BLaER1 treated with 17β-estradiol and CSF1 and Interleukin-3, amounts not matched to agents 10 nM and 100 nM (cell line): ENCODE results near the gene ANXA6.

Experiments
- H3K27ac ChIP-seq, 11 experiments: shearing (Covaris generic); formaldehyde crosslinking; 2 replicates each; pipeline ENCODE4 v1.8.1; 2022
- H3K27me3 ChIP-seq, 11 experiments: shearing (Covaris generic); formaldehyde crosslinking; 2 replicates each; pipeline ENCODE4 v1.8.1; 2022
- H3K36me3 ChIP-seq, 11 experiments: shearing (Covaris generic); formaldehyde crosslinking; 2 replicates each; pipeline ENCODE4 v1.8.1; 2022
- H3K4me1 ChIP-seq, 10 experiments: shearing (Covaris generic); formaldehyde crosslinking; 2 replicates each; pipeline ENCODE4 v1.8.1; 2022
- H3K4me2 ChIP-seq, 11 experiments: shearing (Covaris generic); formaldehyde crosslinking; 2 replicates each; pipeline ENCODE4 v1.8.1; 2022
- H3K4me3 ChIP-seq, 10 experiments: shearing (Covaris generic); formaldehyde crosslinking; 2 replicates each; pipeline ENCODE4 v1.8.1; 2022
- H3K9ac ChIP-seq, 11 experiments: shearing (Covaris generic); formaldehyde crosslinking; 2 replicates each; pipeline ENCODE4 v1.8.1; 2022
- H3K9me3 ChIP-seq, 11 experiments: shearing (Covaris generic); formaldehyde crosslinking; replicated peaks in 1 of 11; 2 replicates each; pipeline ENCODE4 v1.8.1; 2022
- H4K20me1 ChIP-seq, 11 experiments: shearing (Covaris generic); formaldehyde crosslinking; 2 replicates each; pipeline ENCODE4 v1.8.1; 2022
- Cebpa-rat ChIP-seq, 11 experiments: shearing (Covaris generic); IDR thresholded peaks; 2 replicates each; pipeline ENCODE4 v1.8.1; 2022

The ANXA6 gene

DNA sequence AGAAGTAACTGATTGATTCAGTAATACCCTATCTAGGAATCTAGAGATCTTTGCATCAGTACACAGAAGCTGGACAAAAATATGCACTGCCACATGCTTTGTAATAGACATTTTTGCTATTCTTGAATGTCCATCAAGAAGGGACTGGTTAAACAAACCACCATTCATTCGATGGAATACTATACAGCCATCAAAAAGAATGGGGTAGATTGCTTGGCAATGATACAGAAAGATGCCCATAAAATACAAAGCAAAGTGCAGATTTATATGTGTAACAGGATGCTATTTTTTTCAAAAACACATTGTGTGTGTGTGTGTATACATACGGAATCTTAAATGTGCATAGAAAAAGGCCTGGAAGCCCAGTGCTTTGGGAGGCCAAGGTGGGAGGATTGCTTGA lies 84.3 kb downstream of the ANXA6 start:
- no peak overlapping the region for H3K4me3 ChIP-seq
- no peak overlapping the region for H3K27ac ChIP-seq
- H3K4me2 ChIP-seq, result peak overlapping the region in 2 of 11 experiments; percentile 88 to 89; a peak in 2 of 22 replicates
- no peak overlapping the region for H3K9ac ChIP-seq
- H3K4me1 ChIP-seq, result peaks cover 44 to 86% (median 66%) of the 10 kb centered on the region in 10 experiments
- H3K27me3 ChIP-seq, result no peaks in the 10 kb centered on the region
- H4K20me1 ChIP-seq, result peaks cover 79 to 100% (median 99%) of the 10 kb centered on the region in 11 experiments
- TF ChIP-seq Cebpa-rat (IDR thresholded peaks at IDR 0.05), result no peak
- peaks cover 44 to 97% (median 82%) of the 10 kb centered on the region in 11 experiments; a peak in 21 of 22 replicates for H3K36me3 ChIP-seq
- peaks cover 0 to 12% (median 0%) of the 10 kb centered on the region in 11 experiments; a peak in 6 of 22 replicates for H3K9me3 ChIP-seq

DNA sequence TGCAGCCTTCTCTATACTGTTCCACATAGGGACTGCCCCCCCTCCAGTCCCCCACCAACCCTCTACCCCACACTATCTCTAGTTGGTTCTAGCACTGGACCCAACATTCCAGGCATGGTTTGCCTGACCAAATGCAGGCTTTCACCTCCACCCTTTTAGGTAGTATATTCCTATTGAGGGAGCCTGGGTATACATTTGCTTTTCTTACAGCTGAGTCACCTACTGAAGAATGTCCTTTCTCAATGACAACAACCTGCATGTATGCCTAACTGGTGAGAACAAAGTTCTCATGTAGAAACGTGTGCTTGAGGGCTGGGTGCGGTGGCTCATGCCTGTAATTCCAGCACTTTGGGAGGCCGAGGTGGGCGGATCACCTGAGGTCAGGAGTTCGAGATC lies 85.0 kb downstream of the ANXA6 start:
- peaks cover 46 to 86% (median 66%) of the 10 kb centered on the region in 10 experiments for H3K4me1 ChIP-seq

DNA sequence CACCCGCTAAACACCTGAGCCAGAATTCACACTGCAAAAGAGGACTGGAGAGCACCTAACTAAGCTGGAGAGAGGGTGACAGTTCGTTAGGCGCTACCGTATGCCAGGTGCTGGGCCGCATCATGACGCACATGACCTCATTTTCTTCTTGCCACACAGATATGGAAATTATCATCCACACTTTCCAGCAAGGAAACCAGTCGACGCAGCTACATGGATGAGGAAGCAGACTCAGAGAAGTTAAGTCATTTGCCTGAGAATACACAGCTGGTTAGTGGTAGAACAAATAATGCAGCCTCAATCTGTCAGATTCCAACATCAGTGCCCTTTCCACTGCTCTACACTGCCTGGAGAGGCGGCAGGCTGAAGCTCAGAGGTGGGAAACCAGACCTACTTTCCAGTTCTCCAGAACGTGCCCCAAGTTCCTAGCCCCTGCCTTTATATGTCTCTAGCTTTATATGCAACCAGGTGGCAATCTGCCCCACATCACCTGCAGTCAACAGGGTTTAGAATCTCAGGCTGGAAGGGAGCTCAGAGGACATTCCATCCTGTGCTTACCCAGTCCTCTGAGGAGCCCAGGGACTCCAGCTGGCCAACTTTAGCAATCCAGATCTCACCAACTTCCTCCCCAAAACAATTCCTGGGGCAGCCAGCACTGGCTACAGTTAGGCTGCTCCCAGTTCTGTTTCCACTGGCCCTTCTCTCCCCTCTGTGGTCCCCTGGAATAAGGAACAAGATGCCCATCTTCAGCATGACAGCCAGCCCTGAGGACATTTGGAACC lies 85.5 kb downstream of the ANXA6 start:
- Histone ChIP-seq H4K20me1 (peaks cover 81 to 100% (median 99%) of the 10 kb centered on the region in 11 experiments), H3K9me3 (peaks cover 0 to 12% (median 0%) of the 10 kb centered on the region in 11 experiments; a peak in 6 of 22 replicates), H3K27me3 (no peaks in the 10 kb centered on the region), H3K36me3 (peaks cover 39 to 97% (median 82%) of the 10 kb centered on the region in 11 experiments; a peak in 21 of 22 replicates), H3K27ac (peak overlapping the region in 4 of 11 experiments; percentile 5 to 18 (median 10); a peak in 2 of 22 replicates), H3K4me3 (no peak overlapping the region), H3K4me1 (peaks cover 47 to 86% (median 66%) of the 10 kb centered on the region in 10 experiments), H3K9ac (peak overlapping the region in 1 of 11 experiments; percentile 5; a peak in 1 of 22 replicates), H3K4me2 (peak overlapping the region in 3 of 11 experiments; percentile 88 to 96 (median 89); a peak in 5 of 22 replicates)
- no peak for TF ChIP-seq Cebpa-rat (IDR thresholded peaks at IDR 0.05)

More for the DNA sequence above, 85.0 kb downstream of the ANXA6 start:
- Histone ChIP-seq H3K9me3 (peaks cover 0 to 12% (median 0%) of the 10 kb centered on the region in 11 experiments; a peak in 6 of 22 replicates), H3K4me3 (no peak overlapping the region), H3K4me2 (peak overlapping the region in 3 of 11 experiments; percentile 88 to 96 (median 89); a peak in 5 of 22 replicates), H3K27me3 (no peaks in the 10 kb centered on the region), H3K36me3 (peaks cover 39 to 97% (median 82%) of the 10 kb centered on the region in 11 experiments; a peak in 21 of 22 replicates), H4K20me1 (peaks cover 80 to 100% (median 99%) of the 10 kb centered on the region in 11 experiments), H3K9ac (no peak overlapping the region), H3K27ac (no peak overlapping the region)
- TF ChIP-seq Cebpa-rat (IDR thresholded peaks at IDR 0.05), result no peak

DNA sequence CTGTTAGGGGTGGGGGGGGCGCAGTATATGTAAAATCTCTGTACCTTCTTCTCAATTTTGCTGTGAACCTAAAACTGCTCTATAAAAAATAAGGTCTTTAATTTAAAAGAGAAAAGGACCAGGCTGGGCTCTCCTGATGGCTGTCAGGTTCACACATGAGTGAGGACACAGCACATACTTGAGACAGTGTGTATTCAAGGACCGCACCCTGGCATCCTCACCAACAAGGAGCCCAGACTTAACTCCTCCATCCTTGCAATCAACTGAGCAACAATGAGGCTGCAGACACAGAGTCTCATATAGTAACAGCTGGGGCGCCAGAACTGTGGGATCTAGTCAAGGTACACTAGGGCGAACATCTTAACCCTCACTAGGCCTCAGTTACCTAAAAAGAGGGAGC lies 86.6 kb downstream of the ANXA6 start:
- H4K20me1 ChIP-seq, result peaks cover 81 to 100% (median 99%) of the 10 kb centered on the region in 11 experiments
- no peak overlapping the region for H3K4me3 ChIP-seq
- TF ChIP-seq Cebpa-rat (IDR thresholded peaks at IDR 0.05), result no peak
- H3K27ac ChIP-seq, result no peak overlapping the region
- H3K4me1 ChIP-seq, result peaks cover 47 to 86% (median 67%) of the 10 kb centered on the region in 10 experiments
- no peaks in the 10 kb centered on the region for H3K27me3 ChIP-seq
- H3K9me3 ChIP-seq, result peaks cover 0 to 12% (median 0%) of the 10 kb centered on the region in 11 experiments; a peak in 6 of 22 replicates
- peak overlapping the region in 3 of 11 experiments; percentile 88 to 96 (median 89); a peak in 7 of 22 replicates for H3K4me2 ChIP-seq
- no peak overlapping the region for H3K9ac ChIP-seq
- H3K36me3 ChIP-seq, result peaks cover 37 to 97% (median 78%) of the 10 kb centered on the region in 11 experiments; a peak in 21 of 22 replicates

DNA sequence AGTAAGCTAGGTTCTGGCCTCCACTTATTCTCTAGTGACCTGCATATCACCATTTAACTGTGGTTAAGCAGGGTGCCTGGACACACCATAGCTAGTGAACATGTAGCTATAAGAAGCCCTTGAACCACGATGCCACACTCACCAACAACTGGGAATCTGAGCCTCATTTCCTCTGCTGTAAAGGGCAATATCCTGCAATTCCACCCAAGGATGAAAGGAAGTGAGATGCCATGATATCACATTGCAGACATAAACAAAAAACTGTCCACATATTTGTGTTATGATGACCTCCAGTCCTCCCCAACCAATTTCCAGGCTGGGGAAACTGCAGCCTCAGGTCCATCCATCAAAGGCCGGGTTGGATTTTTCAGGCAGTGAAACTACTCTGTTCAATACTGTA lies 87.1 kb downstream of the ANXA6 start:
- no peaks in the 10 kb centered on the region for H3K27me3 ChIP-seq
- peak overlapping the region in 1 of 11 experiments; percentile 67; a peak in 1 of 22 replicates for H3K9ac ChIP-seq
- peaks cover 0 to 12% (median 0%) of the 10 kb centered on the region in 11 experiments; a peak in 6 of 22 replicates for H3K9me3 ChIP-seq
- peaks cover 48 to 86% (median 66%) of the 10 kb centered on the region in 10 experiments for H3K4me1 ChIP-seq
- no peak overlapping the region; a peak in 2 of 22 replicates for H3K27ac ChIP-seq
- peaks cover 31 to 94% (median 72%) of the 10 kb centered on the region in 11 experiments; a peak in 21 of 22 replicates for H3K36me3 ChIP-seq
- no peak for TF ChIP-seq Cebpa-rat (IDR thresholded peaks at IDR 0.05)
- peaks cover 81 to 100% (median 96%) of the 10 kb centered on the region in 11 experiments for H4K20me1 ChIP-seq
- H3K4me2 ChIP-seq, result peak overlapping the region; percentile 5 to 97 (median 86); a peak in 16 of 22 replicates
- H3K4me3 ChIP-seq, result no peak overlapping the region

DNA sequence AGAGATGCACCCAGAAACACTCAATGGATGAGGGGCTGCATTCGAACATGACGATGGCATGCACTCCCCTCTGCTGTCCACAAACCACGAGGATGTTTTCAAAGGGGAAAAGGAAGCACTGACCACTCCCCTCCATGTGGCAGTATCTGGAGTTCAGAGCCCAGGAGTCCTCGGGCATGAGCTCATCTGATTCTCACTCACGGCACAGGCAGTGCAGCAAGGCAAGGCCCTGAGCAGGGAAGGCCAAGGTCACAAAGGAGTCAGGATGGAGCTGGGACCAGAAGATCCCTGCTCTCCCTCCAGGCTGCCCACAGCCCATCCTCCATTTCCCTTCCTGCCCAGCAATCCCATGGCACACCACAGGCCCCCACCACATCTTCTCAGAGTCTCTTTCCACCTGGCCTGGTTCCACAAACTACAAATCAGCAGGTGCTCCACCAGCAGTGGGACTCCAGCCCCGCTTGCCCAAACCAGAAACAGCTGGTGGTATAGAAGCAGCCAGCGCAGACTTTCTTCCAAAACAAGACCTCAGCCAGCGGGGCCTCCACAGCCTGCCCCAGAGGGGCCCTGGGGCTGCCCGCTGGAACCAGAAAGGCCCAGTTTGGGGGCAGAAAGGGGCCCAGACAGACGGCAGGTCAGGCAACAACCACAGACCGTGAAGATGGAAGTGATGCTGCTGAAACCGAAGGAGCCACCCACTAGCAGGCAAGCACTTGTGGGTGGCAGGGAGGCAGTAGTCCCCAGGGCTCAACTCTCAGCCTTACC lies 89.0 kb downstream of the ANXA6 start:
- H3K27me3 ChIP-seq, result no peaks in the 10 kb centered on the region
- peak overlapping the region in 4 of 10 experiments; percentile 1 to 28 (median 14); a peak in 6 of 20 replicates for H3K4me3 ChIP-seq
- peak overlapping the region; percentile 27 to 89 (median 62); a peak in 21 of 22 replicates for H3K27ac ChIP-seq
- TF ChIP-seq Cebpa-rat (IDR thresholded peaks at IDR 0.05), result no peak
- peak overlapping the region; percentile 79 to 97 (median 87) for H3K4me2 ChIP-seq
- H3K4me1 ChIP-seq, result peaks cover 57 to 97% (median 82%) of the 10 kb centered on the region in 10 experiments
- H3K9me3 ChIP-seq, result peaks cover 0 to 4% (median 0%) of the 10 kb centered on the region in 11 experiments; a peak in 4 of 22 replicates
- H3K36me3 ChIP-seq, result peaks cover 24 to 93% (median 70%) of the 10 kb centered on the region in 11 experiments; a peak in 20 of 22 replicates
- H4K20me1 ChIP-seq, result peaks cover 69 to 100% (median 91%) of the 10 kb centered on the region in 11 experiments
- H3K9ac ChIP-seq, result peak overlapping the region; percentile 9 to 72 (median 56); a peak in 20 of 22 replicates

DNA sequence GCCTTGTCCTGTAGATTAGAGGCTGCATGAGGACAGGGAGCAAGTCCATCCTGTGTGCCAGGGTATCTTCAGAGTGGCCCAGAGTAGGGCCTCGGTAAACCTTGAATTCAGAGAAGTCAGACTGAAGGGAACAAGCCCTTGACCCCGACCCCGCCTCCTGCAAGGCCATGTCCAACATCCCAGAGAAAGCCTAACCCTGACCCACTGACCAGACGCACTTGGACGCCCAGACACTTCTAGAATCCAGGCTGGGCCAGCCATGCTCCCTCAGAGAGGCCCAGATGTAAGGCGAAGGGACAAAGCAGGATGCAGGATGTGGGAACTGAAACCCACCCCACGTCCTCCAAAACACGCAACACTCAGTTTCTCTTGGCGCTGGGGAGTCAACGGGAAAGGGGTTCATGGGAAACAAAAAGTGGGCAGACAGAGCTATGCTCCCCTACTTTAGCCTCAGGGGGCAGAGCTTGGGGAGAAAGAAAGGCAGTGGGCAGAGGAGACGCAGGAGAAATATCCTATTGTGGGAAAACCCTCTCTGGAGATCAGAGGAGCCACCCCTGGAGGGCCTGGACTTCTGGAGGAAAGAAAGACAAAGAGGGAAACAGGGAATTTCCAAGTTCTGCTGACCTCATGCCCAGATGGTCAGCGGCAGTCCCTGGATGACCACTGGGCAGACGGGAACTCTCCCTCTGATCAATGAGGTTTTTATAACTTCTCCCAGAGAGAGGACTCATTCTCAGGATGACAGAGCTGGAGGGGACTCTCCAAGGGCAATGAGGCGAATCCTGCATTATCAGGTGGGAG lies 89.7 kb downstream of the ANXA6 start:
- no peaks in the 10 kb centered on the region for H3K27me3 ChIP-seq
- H3K9me3 ChIP-seq, result no peaks in the 10 kb centered on the region
- peaks cover 65 to 100% (median 90%) of the 10 kb centered on the region in 10 experiments for H3K4me1 ChIP-seq
- peak overlapping the region in 10 of 11 experiments; percentile 9 to 72 (median 52); a peak in 12 of 22 replicates for H3K9ac ChIP-seq
- H4K20me1 ChIP-seq, result peaks cover 64 to 100% (median 90%) of the 10 kb centered on the region in 11 experiments
- peak overlapping the region in 3 of 10 experiments; percentile 20 to 28 (median 20); a peak in 6 of 20 replicates for H3K4me3 ChIP-seq
- peak overlapping the region; percentile 27 to 89 (median 62); a peak in 21 of 22 replicates for H3K27ac ChIP-seq
- peak overlapping the region; percentile 79 to 97 (median 87) for H3K4me2 ChIP-seq
- H3K36me3 ChIP-seq, result peaks cover 26 to 93% (median 71%) of the 10 kb centered on the region in 11 experiments
- TF ChIP-seq Cebpa-rat (IDR thresholded peaks at IDR 0.05), result no peak
